Dendritic cell treated with granulocyte-macrophage colony-stimulating factor and Interleukin-4, amounts not matched to agents 40 ng/mL and 50 ng/mL, for 4 days (primary cell): Measurements from ENCODE around the gene C11orf52.
"Not testable (repeated sequence)": the region's sequence is repeated elsewhere in the genome, so short reads cannot be mapped to it uniquely, and the experiment has no call there.

Experiments used
- H3K27ac Mint-ChIP-seq: one replicate; pipeline ENCODE4 v1.8.0; 2022; ENCODE audit warnings: mild to moderate bottlenecking, mixed read lengths
- H3K27me3 Mint-ChIP-seq: one replicate; pipeline ENCODE4 v1.8.0; 2022; ENCODE audit warnings: mild to moderate bottlenecking, mixed read lengths
- H3K36me3 Mint-ChIP-seq: one replicate; pipeline ENCODE4 v1.8.0; 2022; ENCODE audit warnings: low read depth, mixed read lengths
- H3K4me1 Mint-ChIP-seq: one replicate; pipeline ENCODE4 v1.8.0; 2022; ENCODE audit warnings: low read depth, mixed read lengths
- H3K4me3 Mint-ChIP-seq: one replicate; pipeline ENCODE4 v1.8.0; 2022; ENCODE audit warnings: mild to moderate bottlenecking, moderate library complexity, mixed read lengths
- H3K9me3 Mint-ChIP-seq: one replicate; pipeline ENCODE4 v1.8.0; 2022; ENCODE audit warnings: mixed read lengths
- intact Hi-C: fragments of 100-400 bp; cut with micrococcal nuclease; formaldehyde crosslinking; loops from one replicate; pipeline ENCODE4 v1.15.0; 2022

The C11orf52 gene

GRCh38 chr11:111921541-111922230, 3.0 kb downstream of the C11orf52 start:
- Mint-ChIP-seq H3K27me3 (peaks cover 6% of the 10 kb centered on the region), H3K9me3 (no peaks in the 10 kb centered on the region), H3K4me1 (peaks cover 11% of the 10 kb centered on the region), H3K4me3 (no peak overlapping the region), H3K36me3 (no peaks in the 10 kb centered on the region), H3K27ac (no peak overlapping the region)
- intact Hi-C loops: no loop called here

DNA sequence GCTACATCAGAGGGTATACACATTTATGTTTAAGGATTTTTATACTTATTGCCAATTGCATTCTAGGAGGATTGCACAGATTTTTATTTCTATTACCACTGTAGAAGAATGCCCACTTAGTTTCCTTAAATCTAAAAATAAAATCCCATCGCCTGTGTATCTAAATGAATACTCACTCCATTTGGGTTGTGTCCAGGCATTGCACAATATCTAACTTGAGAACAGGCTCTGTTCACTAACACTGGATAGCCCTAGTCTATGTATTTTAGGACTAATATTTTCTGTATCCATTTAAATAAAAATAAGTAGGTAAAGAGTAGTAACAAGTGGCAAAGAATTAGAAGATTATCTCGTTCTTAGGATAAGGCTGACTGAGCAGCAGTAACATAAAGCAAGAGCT, 4.1 kb downstream of the C11orf52 start:
- H3K4me1 Mint-ChIP-seq: peaks cover 17% of the 10 kb centered on the region
- no peak overlapping the region for H3K4me3 Mint-ChIP-seq
- no peak overlapping the region for H3K27ac Mint-ChIP-seq
- intact Hi-C loops: no loop called here
- H3K36me3 Mint-ChIP-seq: no peaks in the 10 kb centered on the region
- H3K9me3 Mint-ChIP-seq: no peaks in the 10 kb centered on the region
- no peaks in the 10 kb centered on the region for H3K27me3 Mint-ChIP-seq

DNA sequence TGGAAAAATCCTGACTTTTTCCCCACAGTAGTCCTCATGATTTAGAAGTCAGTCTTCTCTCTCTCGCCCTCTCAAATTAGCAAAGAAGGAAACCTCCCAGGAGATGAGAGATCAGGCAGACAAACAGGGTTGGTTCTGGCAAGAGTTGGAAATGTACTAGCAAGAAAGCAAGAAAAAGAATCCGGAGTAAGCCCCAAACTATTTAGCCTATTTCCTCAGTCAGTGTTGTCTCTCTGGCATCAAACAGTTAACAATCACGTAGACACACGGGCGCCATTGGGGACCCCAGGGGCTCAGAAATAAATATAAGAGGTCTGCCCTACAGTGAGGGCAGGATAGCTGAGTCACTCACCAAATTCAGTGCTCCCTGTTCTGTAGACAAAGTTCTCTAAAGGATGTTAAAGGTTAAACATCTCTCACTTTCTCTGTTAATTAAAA, 4.7 kb downstream of the C11orf52 start:
- no peaks in the 10 kb centered on the region for H3K9me3 Mint-ChIP-seq
- no peaks in the 10 kb centered on the region for H3K27me3 Mint-ChIP-seq
- intact Hi-C loops: no loop called here
- no peak overlapping the region for H3K27ac Mint-ChIP-seq
- H3K4me3 Mint-ChIP-seq: no peak overlapping the region
- no peaks in the 10 kb centered on the region for H3K36me3 Mint-ChIP-seq
- H3K4me1 Mint-ChIP-seq: peaks cover 17% of the 10 kb centered on the region

DNA sequence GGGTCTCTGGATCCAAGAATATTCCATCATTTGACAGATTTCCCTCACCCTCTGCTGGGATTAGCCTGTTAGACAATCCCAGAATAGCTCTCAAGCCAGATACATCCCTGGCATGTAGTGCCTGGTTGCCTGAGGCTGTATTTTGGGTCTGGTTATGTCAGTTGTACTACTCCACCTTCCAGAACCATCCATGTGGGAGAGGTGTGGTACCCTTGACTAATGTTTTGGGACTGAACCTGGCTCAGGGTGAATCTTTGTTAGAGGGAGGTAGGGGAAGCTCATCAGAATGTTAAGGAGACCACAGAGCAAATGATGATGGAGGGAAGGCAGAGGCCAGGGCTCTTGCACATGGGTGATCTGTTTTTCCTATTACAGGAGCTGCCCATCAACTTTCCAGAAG, 5.2 kb downstream of the C11orf52 start:
- no peaks in the 10 kb centered on the region for H3K9me3 Mint-ChIP-seq
- H3K27ac Mint-ChIP-seq: peak overlapping the region; percentile 11
- H3K36me3 Mint-ChIP-seq: no peaks in the 10 kb centered on the region
- H3K4me1 Mint-ChIP-seq: peaks cover 17% of the 10 kb centered on the region
- intact Hi-C loops: no loop called here
- no peaks in the 10 kb centered on the region for H3K27me3 Mint-ChIP-seq
- H3K4me3 Mint-ChIP-seq: no peak overlapping the region

- H3K4me1 Mint-ChIP-seq: peaks cover 17% of the 10 kb centered on the region
- peak overlapping the region; percentile 34 for H3K4me3 Mint-ChIP-seq
- no peaks in the 10 kb centered on the region for H3K36me3 Mint-ChIP-seq
- no peaks in the 10 kb centered on the region for H3K27me3 Mint-ChIP-seq
- H3K27ac Mint-ChIP-seq: peak overlapping the region; percentile 82
- no peaks in the 10 kb centered on the region for H3K9me3 Mint-ChIP-seq
- intact Hi-C loops: loop anchor here (1.0 to 5.0 kb wide), 5 partner anchors 47 to 301 kb away; partner anchors contain the start of genes ALG9, CFAP68, DLAT and FDXACB1
Measured at GRCh38 chr11:111925953-111926352, 7.2 kb downstream of the C11orf52 start.

GRCh38 chr11:111926505-111927391, 8.0 kb downstream of the C11orf52 start:
- peak overlapping the region; percentile 82 for H3K27ac Mint-ChIP-seq
- H3K9me3 Mint-ChIP-seq: no peaks in the 10 kb centered on the region
- H3K27me3 Mint-ChIP-seq: no peaks in the 10 kb centered on the region
- H3K36me3 Mint-ChIP-seq: no peaks in the 10 kb centered on the region
- peaks cover 17% of the 10 kb centered on the region for H3K4me1 Mint-ChIP-seq
- intact Hi-C loops: loop anchor here (1.0 to 5.0 kb wide), 5 partner anchors 47 to 301 kb away; partner anchors contain the start of genes ALG9, CFAP68, DLAT and FDXACB1
- H3K4me3 Mint-ChIP-seq: peak overlapping the region; percentile 79

- Mint-ChIP-seq H3K4me1 (peaks cover 21% of the 10 kb centered on the region), H3K27me3 (no peaks in the 10 kb centered on the region), H3K9me3 (no peaks in the 10 kb centered on the region), H3K36me3 (no peaks in the 10 kb centered on the region), H3K27ac (no peak overlapping the region), H3K4me3 (no peak overlapping the region)
- intact Hi-C loops: loop anchor here (5.0 kb wide), 1 partner anchor 247 kb away; the partner anchor contains the start of gene BCO2
Measured at GRCh38 chr11:111930472-111930871, 11.8 kb downstream of the C11orf52 start.

DNA sequence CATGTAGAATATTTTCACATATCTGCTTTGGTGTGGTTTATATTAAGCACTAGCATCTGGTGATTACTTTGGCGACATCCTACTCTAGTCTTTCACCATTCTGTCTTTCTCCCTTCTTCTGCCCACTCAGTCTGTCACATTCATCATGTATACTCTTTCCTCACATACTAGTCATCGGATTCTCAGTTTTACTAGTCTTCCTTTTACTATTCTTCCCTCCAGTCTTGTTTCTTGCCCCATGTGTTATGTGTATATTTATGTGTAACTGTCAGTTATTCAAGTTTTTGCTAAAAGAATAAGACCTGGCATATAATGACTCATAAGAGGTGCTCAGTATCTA, 13.9 kb downstream of the C11orf52 start:
- H3K4me1 Mint-ChIP-seq: peaks cover 20% of the 10 kb centered on the region
- H3K27ac Mint-ChIP-seq: no peak overlapping the region
- no peak overlapping the region for H3K4me3 Mint-ChIP-seq
- H3K27me3 Mint-ChIP-seq: peaks cover 4% of the 10 kb centered on the region
- H3K9me3 Mint-ChIP-seq: no peaks in the 10 kb centered on the region
- no peaks in the 10 kb centered on the region for H3K36me3 Mint-ChIP-seq
- intact Hi-C loops: loop anchor here (5.0 kb wide), 1 partner anchor 245 kb away; the partner anchor contains the start of gene BCO2

DNA sequence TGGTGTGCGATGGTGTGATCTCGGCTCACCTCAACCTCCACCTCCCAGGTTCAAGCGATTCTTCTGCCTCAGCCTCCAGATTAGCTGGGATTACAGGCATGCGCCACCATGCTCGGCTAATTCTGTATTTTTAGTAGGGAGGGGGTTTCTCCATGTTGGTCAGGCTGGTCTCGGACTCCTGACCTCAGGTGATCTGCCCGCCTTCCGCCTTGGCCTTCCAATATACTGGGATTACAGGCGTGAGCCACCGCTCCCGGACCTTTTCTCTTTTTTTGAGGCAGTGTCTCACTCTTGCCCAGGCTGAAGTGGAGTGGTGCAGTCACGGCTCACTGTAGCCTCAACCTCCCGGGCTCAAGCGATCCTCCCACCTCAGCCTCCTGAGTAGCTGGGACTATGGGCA, 14.5 kb downstream of the C11orf52 start:
- H3K36me3 Mint-ChIP-seq, H3K9me3 Mint-ChIP-seq, H3K4me3 Mint-ChIP-seq, H3K27ac Mint-ChIP-seq, H3K27me3 Mint-ChIP-seq: not testable (repeated sequence)
- intact Hi-C loops: loop anchor here (5.0 kb wide), 1 partner anchor 244 kb away; the partner anchor contains the start of gene BCO2
- H3K4me1 Mint-ChIP-seq: peaks cover 26% of the 10 kb centered on the region

DNA sequence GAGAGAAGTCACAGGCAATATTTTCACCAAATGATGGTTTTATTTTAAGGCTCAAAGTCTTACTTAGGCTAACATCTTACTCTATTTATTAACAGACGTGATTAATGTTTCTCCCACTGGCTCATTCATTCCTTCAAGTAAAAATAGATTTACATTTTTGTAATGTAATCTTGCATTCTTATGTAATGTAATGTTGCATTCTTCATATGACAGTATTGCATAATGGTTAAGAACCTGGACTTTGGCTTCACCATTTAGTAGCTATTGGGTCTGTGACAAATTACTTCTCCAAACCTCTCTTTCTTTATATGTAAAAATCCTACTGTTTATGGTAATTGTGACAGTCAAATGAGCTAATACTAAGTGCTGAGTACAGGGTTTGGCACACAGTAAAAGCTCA, 15.2 kb downstream of the C11orf52 start:
- Mint-ChIP-seq H3K4me1 (peaks cover 33% of the 10 kb centered on the region), H3K36me3 (no peaks in the 10 kb centered on the region), H3K27me3 (peaks cover 9% of the 10 kb centered on the region), H3K9me3 (no peaks in the 10 kb centered on the region), H3K4me3 (no peak overlapping the region), H3K27ac (no peak overlapping the region)
- intact Hi-C loops: loop anchor here (5.0 kb wide), 1 partner anchor 243 kb away; the partner anchor contains the start of gene BCO2

DNA sequence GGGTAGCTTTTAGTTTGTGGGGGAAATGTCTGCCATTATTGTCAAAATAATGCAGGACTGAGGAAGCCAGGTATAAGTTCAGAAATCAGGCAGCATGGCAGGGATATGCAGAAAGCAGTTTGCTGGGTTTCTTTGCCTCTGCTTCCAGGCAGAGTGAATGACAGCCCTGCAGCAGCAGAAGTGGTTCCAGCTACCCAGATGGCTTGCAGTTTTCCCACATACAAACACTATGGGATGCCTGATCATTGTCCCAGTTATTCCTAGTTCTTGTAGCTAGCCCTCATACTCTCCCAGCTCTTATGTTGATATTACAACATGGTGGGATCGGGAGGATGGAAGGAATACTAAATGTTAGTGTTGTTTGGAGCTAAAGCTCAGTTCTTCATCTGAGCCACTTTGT, 15.6 kb downstream of the C11orf52 start:
- peaks cover 37% of the 10 kb centered on the region for H3K4me1 Mint-ChIP-seq
- H3K4me3 Mint-ChIP-seq: no peak overlapping the region
- H3K9me3 Mint-ChIP-seq: no peaks in the 10 kb centered on the region
- no peaks in the 10 kb centered on the region for H3K36me3 Mint-ChIP-seq
- peaks cover 9% of the 10 kb centered on the region for H3K27me3 Mint-ChIP-seq
- no peak overlapping the region for H3K27ac Mint-ChIP-seq
- intact Hi-C loops: loop anchor here (5.0 kb wide), 1 partner anchor 243 kb away; the partner anchor contains the start of gene BCO2

- Mint-ChIP-seq H3K27me3 (peaks cover 9% of the 10 kb centered on the region), H3K27ac (no peak overlapping the region), H3K36me3 (no peaks in the 10 kb centered on the region), H3K9me3 (no peaks in the 10 kb centered on the region), H3K4me3 (no peak overlapping the region), H3K4me1 (peaks cover 40% of the 10 kb centered on the region)
- intact Hi-C loops: no loop called here
Measured at GRCh38 chr11:111935317-111936039, 16.8 kb downstream of the C11orf52 start.

- peak overlapping the region; percentile 81 for H3K4me3 Mint-ChIP-seq
- intact Hi-C loops: no loop called here
- H3K27ac Mint-ChIP-seq: peak overlapping the region; percentile 58
- H3K36me3 Mint-ChIP-seq: no peaks in the 10 kb centered on the region
- H3K4me1 Mint-ChIP-seq: peaks cover 40% of the 10 kb centered on the region
- peaks cover 9% of the 10 kb centered on the region for H3K27me3 Mint-ChIP-seq
- no peaks in the 10 kb centered on the region for H3K9me3 Mint-ChIP-seq
Measured at GRCh38 chr11:111936040-111936540, 17.4 kb downstream of the C11orf52 start.
